Measurements from ENCODE around the gene DUSP8.

- TF ChIP-seq SP1 (IDR thresholded peaks at IDR 0.05; ENCODE audit: low read depth): no peak
- TF ChIP-seq CTCF (IDR thresholded peaks at IDR 0.05 in 2 of 3, conservative IDR thresholded peaks at IDR 0.05 in 1 of 3; ENCODE audit: borderline replicate concordance in 1 of 3, insufficient read depth in 1 of 3, low read depth in 2 of 3, low read length in 2 of 3): no peak
- TF ChIP-seq POLR2A (IDR thresholded peaks at IDR 0.05; ENCODE audit: borderline replicate concordance, extremely low read depth, insufficient read depth, insufficient read length): no peak
- TF ChIP-seq ATF3 (IDR thresholded peaks at IDR 0.05): no peak
- no peak for TF ChIP-seq EZH2 (IDR thresholded peaks at IDR 0.05)
- TF ChIP-seq SRF (IDR thresholded peaks at IDR 0.05; ENCODE audit: low read depth): no peak
- TF ChIP-seq RAD21 (IDR thresholded peaks at IDR 0.05; ENCODE audit: low read depth): no peak
Measured at GRCh38 chr11:1545432-1545831, 26.6 kb downstream of the DUSP8 start.

Data from HCT116 (cell line).